ENCODE results near the gene HAGH.

Gene HAGH

GRCh38 chr16:1767116-1767994, 59.3 kb downstream of the HAGH start:
- H3K27me3 ChIP-seq (ENCODE audit: control insufficient read depth, low read length) = no peaks in the 10 kb centered on the region
- H3F3A ChIP-seq (ENCODE audit: control insufficient read depth, insufficient read depth) = peaks cover 16% of the 10 kb centered on the region
- H3K9me2 ChIP-seq (replicated peaks; ENCODE audit: control insufficient read depth, low read length) = no peaks in the 10 kb centered on the region
- no peaks in the 10 kb centered on the region for H4K20me1 ChIP-seq (ENCODE audit: control insufficient read depth, insufficient read depth, low read depth, low read length)
- no peak overlapping the region for H3K4me2 ChIP-seq (ENCODE audit: low read length)
- H3K4me1 ChIP-seq (ENCODE audit: control insufficient read depth, low read length) = peaks cover 10% of the 10 kb centered on the region
- H3K9me3 ChIP-seq (ENCODE audit: control insufficient read depth, insufficient read depth, low read length) = no peaks in the 10 kb centered on the region
- H3K27ac ChIP-seq (ENCODE audit: low read depth, low read length) = no peak overlapping the region
- H3K4me3 ChIP-seq (ENCODE audit: low read length) = no peak overlapping the region
- no peak for TF ChIP-seq EZH2phosphoT487 (IDR thresholded peaks at IDR 0.05; ENCODE audit: borderline replicate concordance, low read length)
- no peak for TF ChIP-seq CTCF (IDR thresholded peaks at IDR 0.05; ENCODE audit: low read depth, low read length, poor library complexity, severe bottlenecking)
- H3K79me2 ChIP-seq (ENCODE audit: control insufficient read depth, low read length) = peaks cover 20% of the 10 kb centered on the region
- peaks cover 88% of the 10 kb centered on the region for H3K36me3 ChIP-seq (ENCODE audit: control insufficient read depth, low read length)

GRCh38 chr16:1766701-1767100, 59.9 kb downstream of the HAGH start:
- Histone ChIP-seq H4K20me1 (ENCODE audit: control insufficient read depth, insufficient read depth, low read depth, low read length) (no peaks in the 10 kb centered on the region), H3K4me1 (ENCODE audit: control insufficient read depth, low read length) (peaks cover 10% of the 10 kb centered on the region), H3K4me2 (ENCODE audit: low read length) (no peak overlapping the region), H3K36me3 (ENCODE audit: control insufficient read depth, low read length) (peaks cover 88% of the 10 kb centered on the region), H3K79me2 (ENCODE audit: control insufficient read depth, low read length) (peaks cover 14% of the 10 kb centered on the region), H3K4me3 (ENCODE audit: low read length) (no peak overlapping the region), H3K27ac (ENCODE audit: low read depth, low read length) (no peak overlapping the region), H3F3A (ENCODE audit: control insufficient read depth, insufficient read depth) (peaks cover 10% of the 10 kb centered on the region), H3K9me2 (replicated peaks; ENCODE audit: control insufficient read depth, low read length) (no peaks in the 10 kb centered on the region), H3K9me3 (ENCODE audit: control insufficient read depth, insufficient read depth, low read length) (no peaks in the 10 kb centered on the region), H3K27me3 (ENCODE audit: control insufficient read depth, low read length) (no peaks in the 10 kb centered on the region)
- TF ChIP-seq CTCF (IDR thresholded peaks at IDR 0.05; ENCODE audit: low read depth, low read length, poor library complexity, severe bottlenecking) = no peak
- TF ChIP-seq EZH2phosphoT487 (IDR thresholded peaks at IDR 0.05; ENCODE audit: borderline replicate concordance, low read length) = no peak

- Histone ChIP-seq H3K9me2 (replicated peaks; ENCODE audit: control insufficient read depth, low read length) (no peaks in the 10 kb centered on the region), H3K9me3 (ENCODE audit: control insufficient read depth, insufficient read depth, low read length) (no peaks in the 10 kb centered on the region), H3K27ac (ENCODE audit: low read depth, low read length) (no peak overlapping the region), H3K4me2 (ENCODE audit: low read length) (no peak overlapping the region), H4K20me1 (ENCODE audit: control insufficient read depth, insufficient read depth, low read depth, low read length) (no peaks in the 10 kb centered on the region), H3K4me1 (ENCODE audit: control insufficient read depth, low read length) (peaks cover 10% of the 10 kb centered on the region), H3K4me3 (ENCODE audit: low read length) (no peak overlapping the region), H3K27me3 (ENCODE audit: control insufficient read depth, low read length) (no peaks in the 10 kb centered on the region), H3F3A (ENCODE audit: control insufficient read depth, insufficient read depth) (peaks cover 10% of the 10 kb centered on the region), H3K36me3 (ENCODE audit: control insufficient read depth, low read length) (peaks cover 88% of the 10 kb centered on the region), H3K79me2 (ENCODE audit: control insufficient read depth, low read length) (peaks cover 10% of the 10 kb centered on the region)
- TF ChIP-seq EZH2phosphoT487 (IDR thresholded peaks at IDR 0.05; ENCODE audit: borderline replicate concordance, low read length) = no peak
- no peak for TF ChIP-seq CTCF (IDR thresholded peaks at IDR 0.05; ENCODE audit: low read depth, low read length, poor library complexity, severe bottlenecking)
Measured at GRCh38 chr16:1766231-1766630, 60.4 kb downstream of the HAGH start.

Data from DOHH2 (cell line).